Heart left ventricle (tissue), 13 donors: ENCODE results near the gene LIPE.

Experiments used
- CTCF ChIP-seq, 12 donors: fragments of 200-600 bp; sonication (generic) in 4 of 12; IDR thresholded peaks; one replicate each; pipeline versions ENCODE4 v1.5.0 to v1.8.0; 2018 to 2022; ENCODE audit warnings: antibody characterized with exemption in 12 of 12, mild to moderate bottlenecking in 5 of 12
- POLR2A ChIP-seq, 2 donors: fragments of 450-650 bp; IDR thresholded peaks; one replicate each; pipeline ENCODE4 v1.6.1; 2017; ENCODE audit warnings: antibody characterized with exemption in 2 of 2, mild to moderate bottlenecking in 2 of 2, moderate library complexity in 2 of 2
- donor health status: ischemic (EF 13 %, LVEDD 7.1; RV severe dilation, severe dysfunction).
- donor health status: DM: no; HTN: yes; CAD: no.
- donor health status: DM: no; HTN: no; CAD: no.
- donor health status: ischemic (EF 25% LVEDD 6.9; RV normal size, moderate dysfunction).
- donor health status: ischemic (EF 25% LVEDD 5.7; RV mildly dilated, moderate dysfunction).
- donor health status: ischemic (EF 35%, LVEDD 5.7; RV mildly dilated, moderate dysfunction).
- donor health status: nonischemic (EF 11% LVEDD 7.7; RV severe dilation, severe dysfunction).
- donor health status: DM: yes; HTN: yes; CAD: no.
- donor health status: PGD.
- donor health status: ischemic (EF 29% LVEDD 5.4; RV normal size, mild dysfunction).
- donor health status: nonischemic (EF 23%, LVEDD 6.1; RV moderate dilation, normal function).

DNA sequence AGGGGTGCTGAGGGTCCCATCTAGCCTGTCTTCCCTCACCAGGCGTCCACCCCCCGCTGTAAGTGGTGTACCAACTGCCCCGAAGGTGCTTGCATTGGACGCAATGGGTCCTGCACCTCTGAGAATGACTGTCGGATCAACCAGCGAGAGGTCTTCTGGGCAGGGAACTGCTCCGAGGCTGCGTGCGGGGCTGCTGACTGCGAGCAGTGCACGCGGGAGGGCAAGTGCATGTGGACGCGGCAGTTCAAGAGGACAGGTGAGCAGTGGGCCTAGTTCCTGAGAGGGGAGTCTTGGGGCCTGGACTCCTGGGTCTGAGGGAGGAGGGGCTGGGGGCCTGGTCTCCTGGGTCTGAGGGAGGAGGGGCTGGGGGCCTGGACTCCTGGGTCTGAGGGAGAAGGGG lies 64.8 kb downstream of the LIPE start:
- TF ChIP-seq CTCF (IDR thresholded peaks at IDR 0.05) = no peak
- TF ChIP-seq POLR2A (IDR thresholded peaks at IDR 0.05) = no peak
